ENCODE measurements around the gene SCLY.

- TF ChIP-seq, protein P1, sequence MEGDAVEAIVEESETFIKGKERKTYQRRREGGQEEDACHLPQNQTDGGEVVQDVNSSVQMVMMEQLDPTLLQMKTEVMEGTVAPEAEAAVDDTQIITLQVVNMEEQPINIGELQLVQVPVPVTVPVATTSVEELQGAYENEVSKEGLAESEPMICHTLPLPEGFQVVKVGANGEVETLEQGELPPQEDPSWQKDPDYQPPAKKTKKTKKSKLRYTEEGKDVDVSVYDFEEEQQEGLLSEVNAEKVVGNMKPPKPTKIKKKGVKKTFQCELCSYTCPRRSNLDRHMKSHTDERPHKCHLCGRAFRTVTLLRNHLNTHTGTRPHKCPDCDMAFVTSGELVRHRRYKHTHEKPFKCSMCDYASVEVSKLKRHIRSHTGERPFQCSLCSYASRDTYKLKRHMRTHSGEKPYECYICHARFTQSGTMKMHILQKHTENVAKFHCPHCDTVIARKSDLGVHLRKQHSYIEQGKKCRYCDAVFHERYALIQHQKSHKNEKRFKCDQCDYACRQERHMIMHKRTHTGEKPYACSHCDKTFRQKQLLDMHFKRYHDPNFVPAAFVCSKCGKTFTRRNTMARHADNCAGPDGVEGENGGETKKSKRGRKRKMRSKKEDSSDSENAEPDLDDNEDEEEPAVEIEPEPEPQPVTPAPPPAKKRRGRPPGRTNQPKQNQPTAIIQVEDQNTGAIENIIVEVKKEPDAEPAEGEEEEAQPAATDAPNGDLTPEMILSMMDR (IDR thresholded peaks at IDR 0.05): no peak
- TF ChIP-seq POLR2A (IDR thresholded peaks at IDR 0.05): no peak
Observed at GRCh38 chr2:238114851-238115660, 54.3 kb downstream of the SCLY start.
